IPS-NIHi7 (cell line): ENCODE measurements around the gene NCKAP5L.
"Not testable (repeated sequence)": the region's sequence is repeated elsewhere in the genome, so short reads cannot be mapped to it uniquely, and the experiment has no call there.

ENCODE experiments used
- DNase-seq: peaks from one replicate; pipeline ENCODE4 v3.0.0; 2012; ENCODE audit warnings: mixed read lengths; ENCODE audit errors: extremely low spot score

The NCKAP5L gene

GRCh38 chr12:49828133-49829091 lies at the start of gene NCKAP5L:
Gene NCKAP5L (minus strand): TSS chr12:49828413. CDS start chr12:49804044, 24,369 bp downstream.
- peak; percentile 98 for DNase-seq

DNA sequence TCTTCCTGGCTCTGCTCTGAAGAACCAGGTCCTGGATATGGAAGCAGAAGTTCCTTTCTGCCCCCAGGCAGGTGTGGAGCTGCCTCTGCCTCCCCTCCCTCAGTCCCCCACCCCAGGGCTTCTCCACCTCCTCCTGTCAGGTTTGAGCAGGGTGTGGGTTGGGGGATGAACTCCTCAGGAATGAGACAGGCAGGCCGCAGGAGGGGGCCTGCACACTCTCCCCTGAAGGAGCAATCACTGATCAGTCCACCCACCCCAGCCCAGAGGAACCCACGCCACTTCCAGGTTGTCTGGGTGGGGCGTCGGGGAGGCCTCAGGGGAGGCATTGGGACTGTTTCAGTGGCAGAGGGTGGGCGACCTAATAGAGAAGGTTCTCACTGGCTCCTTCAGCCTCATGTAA lies 48.9 kb upstream of the NCKAP5L start:
- DNase-seq: no peak

- no peak for DNase-seq
These were observed 47.9 kb upstream of the NCKAP5L start for GRCh38 chr12:49876070-49876469.

DNA sequence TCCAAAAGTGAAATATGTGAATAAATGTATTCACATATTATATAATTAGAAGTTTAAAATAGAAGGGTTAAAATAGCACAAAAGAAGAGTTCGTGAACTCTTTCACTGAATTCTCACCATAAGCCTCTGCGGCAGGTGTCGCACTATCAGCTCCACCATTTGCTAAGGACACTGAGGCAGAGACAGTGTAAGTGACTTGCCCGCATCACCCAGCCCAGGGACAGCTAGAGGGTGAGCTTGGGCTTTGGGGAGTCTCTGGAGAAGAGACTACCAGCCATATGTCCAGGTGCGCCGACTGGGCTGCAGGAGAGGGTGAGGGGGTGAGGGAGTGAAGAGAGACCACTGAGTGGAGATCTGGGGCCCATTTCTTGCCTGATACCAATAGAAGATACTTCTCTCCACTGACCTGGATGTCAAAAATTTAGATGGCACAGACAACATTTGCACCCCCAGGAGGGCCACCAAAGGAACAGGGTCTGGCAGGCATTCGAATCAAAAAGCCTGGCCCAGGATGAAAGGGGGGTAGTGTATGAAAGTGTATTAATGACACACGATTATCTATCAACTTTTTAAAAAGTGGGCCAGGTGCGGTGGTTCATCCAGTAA lies 47.0 kb upstream of the NCKAP5L start:
- no peak for DNase-seq

DNA sequence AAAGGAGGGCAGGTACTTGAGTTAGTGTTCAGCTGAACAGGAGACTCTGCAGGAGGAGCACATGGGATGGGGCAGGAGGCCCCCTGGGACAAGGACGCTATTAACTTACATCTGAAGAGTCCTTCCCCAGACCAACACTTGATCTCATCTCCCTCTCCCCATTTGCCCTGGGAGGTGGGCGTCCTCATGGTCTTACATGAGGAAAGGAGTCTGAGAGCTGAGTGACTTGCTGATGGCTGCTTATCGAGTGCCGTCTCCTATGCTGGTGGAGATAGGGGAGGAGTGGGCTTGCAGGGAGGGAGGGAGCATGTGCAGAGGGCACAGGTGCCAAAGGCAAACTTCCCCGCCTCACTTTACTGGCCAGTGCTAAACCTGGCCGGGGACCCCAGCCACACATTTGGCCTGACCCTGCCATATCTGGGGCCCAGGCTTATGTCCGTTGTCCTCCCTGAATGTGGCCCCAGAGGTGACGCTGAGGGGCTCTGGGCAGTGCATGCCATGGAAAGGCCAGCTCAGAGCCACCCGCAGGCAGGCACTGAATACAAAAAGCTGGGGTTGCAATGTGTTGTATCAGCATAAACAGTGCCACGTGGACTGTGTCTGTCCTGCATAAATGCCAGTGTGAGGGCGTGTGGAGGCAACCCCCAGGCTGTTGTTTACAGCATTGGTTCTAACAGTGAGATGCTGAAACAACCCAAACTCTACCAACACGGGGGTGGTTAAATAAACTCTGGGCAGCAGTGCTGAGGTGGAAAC lies 46.1 kb upstream of the NCKAP5L start:
- DNase-seq: no peak

DNA sequence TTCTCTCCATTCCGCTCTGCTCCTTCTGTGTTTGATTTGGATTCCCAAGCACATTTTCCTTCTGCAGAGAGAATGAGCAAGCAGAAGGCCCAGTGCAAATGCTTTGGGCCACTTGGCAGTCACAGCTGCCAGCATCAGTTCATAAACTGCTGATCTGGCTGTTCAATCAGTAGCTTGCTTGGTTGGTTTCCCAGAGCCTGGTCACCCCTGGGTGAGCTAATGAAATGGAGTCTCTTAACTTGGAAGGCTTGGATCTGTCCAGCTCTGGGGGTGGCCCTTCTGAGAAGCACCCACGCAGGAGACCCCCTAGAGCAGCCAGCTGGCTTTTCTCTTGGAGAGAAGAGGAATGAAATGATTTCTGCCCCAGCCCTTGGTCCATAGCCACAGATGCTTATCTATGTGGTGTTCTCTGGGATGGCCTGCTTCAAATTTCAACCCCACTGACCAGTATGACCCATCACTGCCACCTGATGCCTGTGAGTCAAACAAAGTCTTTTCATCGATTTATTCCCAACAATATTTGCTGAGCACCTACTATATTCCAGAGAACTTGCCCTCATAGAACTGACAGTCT lies 45.2 kb upstream of the NCKAP5L start:
- DNase-seq: no peak

- no peak for DNase-seq
These were observed 44.6 kb upstream of the NCKAP5L start for GRCh38 chr12:49872781-49873181.

GRCh38 chr12:49872381-49872780 lies 44.2 kb upstream of the NCKAP5L start:
- DNase-seq: no peak

DNA sequence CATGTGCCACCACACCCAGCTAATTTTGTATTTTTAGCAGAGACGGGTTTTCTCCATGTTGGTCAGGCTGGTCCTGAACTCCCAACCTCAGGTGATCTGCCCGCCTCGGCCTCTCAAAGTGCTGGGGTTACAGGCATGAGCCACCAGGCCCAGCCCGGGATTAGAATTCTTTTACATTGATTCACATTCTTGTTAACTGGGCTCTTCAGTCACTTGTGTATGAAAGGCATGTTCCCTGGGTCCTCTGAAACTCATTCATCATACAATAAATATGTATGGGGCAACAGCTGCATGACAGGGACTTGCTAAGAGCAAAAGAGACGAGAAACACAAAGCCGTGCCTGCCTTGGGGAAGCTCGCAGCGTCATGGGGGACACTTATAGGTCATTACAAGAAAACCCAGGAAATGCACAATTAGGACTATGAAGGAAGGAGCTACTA lies 43.6 kb upstream of the NCKAP5L start:
- not testable (repeated sequence) for DNase-seq

DNA sequence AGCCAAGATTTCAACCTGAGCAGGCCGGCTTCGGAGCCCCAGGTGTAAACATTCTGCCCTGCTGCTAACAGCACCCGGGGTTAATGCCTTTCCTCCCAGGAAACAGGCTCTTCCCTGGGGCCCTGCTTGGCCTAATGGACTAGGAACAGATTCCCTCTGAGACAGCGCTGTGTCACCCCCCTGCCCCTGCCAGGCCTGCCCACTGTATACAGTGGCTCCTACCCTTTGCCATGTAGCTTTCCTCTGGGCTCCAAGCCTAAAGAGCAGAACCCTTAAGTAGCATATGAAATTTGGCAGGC lies 43.0 kb upstream of the NCKAP5L start:
- DNase-seq: no peak

DNA sequence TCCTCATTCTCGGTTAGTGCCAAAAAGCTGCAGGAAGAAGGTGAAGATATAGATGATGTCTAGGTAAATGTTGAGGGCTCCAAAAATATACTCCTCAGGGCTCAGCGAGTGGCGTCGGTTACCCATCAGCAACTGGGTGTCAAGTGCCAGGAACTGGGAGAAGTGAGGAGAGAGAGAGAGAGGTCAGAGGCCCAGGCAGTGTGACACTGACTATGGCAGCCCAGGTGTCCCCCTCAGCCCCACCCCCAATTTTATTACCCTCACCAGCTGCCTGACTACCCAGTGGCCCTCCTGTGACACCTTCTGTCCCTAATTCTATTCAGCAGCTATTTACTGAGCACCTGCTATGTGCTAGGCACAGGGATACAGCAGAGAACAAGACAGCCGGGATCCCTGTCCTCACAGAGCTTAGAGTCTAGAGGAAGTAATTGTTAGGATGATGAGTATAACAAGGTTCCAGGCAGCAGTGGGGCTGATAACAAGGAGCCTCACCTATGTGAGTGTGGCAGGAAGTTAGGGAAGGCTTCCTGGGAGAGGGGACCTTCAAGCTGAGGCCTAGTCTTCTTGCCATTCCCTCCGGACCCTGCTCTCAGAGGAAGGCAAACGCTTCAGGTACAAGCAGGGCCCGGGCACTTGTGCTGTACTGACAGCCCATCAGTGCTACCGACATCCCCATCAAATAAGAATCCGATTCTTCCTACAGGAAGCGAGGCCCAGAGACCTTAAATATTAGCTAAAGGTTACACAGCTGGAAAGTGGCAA lies 42.5 kb upstream of the NCKAP5L start:
- DNase-seq: no peak

- DNase-seq: no peak
These were observed 41.7 kb upstream of the NCKAP5L start for GRCh38 chr12:49869816-49870500.

DNA sequence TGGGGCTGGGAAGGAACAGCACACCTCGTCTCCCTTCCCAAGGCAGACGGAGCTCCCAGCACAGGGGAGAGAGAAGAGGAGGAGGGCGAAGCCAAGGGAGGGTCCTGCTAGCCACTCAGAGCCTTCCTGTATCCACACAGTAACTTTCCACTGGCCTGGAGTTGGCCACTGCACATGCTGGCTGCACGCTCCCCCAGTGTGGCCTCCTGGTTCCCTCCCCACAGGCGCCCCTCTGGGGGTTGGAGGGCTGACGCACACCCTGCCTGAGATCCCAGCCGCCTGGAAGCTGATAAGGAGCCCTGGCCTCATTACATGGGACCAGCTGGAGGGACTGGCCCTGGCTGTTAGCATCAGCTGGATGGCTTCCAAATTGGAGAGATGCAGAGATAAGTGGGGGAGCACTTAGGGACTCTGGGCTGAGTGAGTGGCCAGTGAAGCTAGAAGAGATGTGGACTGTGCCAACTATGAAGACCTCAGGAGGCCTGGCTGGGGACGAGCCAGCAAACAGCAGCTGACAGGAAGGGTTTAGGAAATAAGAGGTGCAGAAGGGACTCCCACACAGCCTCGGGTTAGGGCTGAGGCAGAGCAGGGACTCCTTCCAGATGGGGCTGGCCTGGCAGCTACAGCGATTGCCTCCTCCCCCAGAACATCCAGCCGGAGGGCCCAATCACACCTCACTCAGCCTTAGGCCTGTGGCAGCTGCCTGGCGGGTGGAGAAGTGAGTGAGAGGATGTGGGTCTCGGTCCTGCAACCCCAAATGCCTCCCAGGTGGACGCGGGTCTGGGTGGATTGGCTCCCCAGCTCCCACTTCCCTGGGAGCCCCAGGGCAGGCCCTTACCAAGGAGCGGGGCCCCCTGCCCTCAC lies 41.0 kb upstream of the NCKAP5L start:
- DNase-seq: peak; percentile 39

DNA sequence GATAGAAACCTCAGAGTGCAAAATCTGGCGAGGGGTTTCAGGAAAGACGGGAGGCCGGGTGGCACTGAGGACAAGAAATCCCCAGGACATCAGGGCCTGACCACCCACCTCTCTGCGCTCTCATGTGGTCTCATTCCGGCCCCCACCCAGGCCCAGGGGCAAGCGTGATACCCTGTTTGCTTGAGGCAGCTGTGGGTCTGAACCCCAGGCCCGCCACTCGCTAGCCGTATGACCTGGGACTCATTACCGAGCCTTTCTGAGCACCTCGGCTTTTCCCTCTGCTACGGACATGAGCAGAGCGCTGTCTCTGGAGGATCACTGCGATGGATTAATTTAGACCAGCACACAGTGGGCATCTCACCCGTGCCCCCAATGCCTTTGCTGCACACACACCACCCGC lies 40.2 kb upstream of the NCKAP5L start:
- no peak for DNase-seq

DNA sequence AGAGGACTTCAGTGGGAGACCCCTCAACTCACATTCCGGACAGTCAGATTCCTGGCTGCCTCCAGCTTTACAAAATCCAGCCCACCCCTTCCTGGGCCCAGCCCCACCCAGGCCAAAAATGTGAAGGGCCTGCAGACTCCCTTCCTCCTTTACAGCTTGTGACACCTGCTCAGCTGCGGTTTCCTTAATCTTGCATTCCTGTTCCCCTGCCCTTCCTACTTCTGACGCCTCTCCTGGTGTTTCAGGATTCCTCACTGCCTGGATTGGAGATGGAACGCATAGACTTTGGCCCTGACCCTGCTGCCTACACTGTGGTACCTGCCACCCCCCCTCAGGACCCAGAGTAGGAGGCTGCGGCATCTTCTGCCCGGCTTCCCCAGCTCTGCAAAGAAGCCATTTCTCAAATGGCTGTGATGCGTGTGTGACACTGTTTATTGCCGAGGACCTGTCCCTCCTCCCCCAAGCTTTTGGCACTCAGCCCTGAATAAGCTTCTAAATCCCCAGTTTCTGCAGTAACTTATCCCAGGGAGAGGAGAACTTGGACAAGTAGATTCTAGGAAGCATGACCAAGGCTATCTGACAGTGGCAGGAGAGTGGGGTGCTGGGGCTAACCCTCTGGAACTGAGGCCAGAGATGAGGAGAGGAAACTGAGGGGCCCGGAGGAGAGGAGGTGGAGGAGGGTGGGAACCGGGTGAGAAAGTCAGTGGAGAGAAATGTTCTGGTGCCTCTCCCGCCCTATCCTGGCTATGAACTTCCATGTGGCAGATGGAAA lies 39.5 kb upstream of the NCKAP5L start:
- DNase-seq: peak; percentile 9

DNA sequence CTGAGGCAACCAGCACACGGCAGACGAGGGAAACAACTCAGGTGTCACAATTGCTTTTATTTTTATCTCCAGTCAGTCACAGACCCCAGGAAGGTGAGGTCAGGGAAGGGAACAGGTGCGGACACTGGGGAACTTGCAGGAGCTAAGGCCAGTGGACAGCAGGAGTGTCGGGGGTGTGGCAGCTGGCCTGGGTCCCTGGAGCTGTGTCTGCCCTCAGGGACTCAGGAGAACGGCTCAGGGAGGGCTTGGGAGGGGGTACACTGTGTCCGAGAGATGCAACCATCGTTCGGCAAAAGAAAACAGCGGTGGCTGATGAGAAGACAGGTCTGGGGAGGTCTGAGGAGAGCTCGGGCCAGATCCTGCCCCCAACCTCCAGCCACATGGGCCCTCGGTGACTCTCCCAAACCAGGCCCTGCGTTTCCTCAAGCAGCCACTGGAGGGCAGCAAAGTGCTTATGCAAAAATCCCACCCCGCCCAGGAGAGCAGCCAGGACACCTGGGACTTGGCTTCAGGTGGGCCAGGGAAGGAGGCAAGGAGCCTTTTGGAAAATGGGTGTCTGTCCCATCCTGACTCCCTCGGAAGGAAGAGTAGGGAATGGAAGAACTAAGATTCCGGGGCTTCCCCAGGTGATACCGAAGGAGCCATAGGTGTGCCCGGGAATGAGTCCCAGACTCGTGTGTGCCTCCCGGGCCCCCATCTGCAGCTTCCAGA lies 38.8 kb upstream of the NCKAP5L start:
- peak; percentile 97 for DNase-seq

DNA sequence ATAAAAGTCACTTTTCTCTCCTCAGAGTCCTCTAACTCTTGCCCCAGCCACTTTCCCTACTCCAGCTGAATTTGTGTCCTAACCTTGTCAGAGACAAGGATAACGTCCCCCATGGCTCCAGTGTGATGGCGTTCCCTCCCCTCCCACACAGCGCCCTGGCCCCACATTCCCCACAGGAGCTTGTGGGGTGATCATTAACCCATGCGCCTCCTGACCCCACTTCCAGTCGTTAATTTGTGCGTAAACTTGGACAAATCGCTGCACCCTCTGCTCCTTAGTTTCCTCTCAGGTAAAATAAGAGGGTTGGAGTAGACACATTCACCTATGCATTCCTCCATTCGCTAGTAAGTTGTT lies 37.5 kb upstream of the NCKAP5L start:
- DNase-seq: no peak

DNA sequence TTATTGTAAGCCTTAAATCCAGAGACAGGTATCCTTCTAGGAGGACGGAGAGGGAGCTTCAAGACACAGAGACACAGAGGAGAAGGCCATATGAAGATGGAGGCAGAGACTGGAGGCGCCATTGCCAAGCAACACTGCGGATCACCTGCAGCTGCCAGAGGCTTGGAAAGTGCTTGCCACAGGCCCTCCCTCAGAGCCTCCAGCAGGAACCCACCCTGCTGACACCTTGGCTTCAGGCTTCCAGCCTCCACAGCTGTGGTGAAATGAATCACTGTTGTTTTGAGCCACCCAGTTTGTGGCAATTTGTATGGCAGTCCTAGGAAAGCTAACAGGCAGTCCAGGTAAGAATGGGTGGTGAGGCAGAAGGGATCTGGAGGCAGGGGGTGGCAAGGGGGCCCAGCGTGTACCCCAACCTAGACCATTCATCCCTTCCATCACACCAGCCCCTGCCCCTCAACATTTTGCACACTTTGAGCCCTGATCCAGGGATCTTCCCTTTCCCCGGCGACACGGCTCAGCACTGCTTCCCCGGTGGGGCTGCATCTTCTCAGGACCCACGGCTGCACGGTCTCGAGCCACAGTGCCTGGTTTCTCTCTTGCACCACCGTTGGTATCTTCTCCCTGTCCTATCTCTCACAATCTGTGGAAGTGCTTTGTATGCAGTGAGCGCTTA lies 37.0 kb upstream of the NCKAP5L start:
- DNase-seq: no peak
